NCI-H1436 treated with DMSO at 0.1 percent for 48 hours (cell line): ENCODE results near the gene DENND6B.
"Not testable (repeated sequence)": the region's sequence is repeated elsewhere in the genome, so short reads cannot be mapped to it uniquely, and the experiment has no call there.

Source experiments
- DNase-seq: peaks from one replicate; lab custom pipeline; 2025; lab: John Stamatoyannopoulos, UW

The DENND6B gene, protein sequence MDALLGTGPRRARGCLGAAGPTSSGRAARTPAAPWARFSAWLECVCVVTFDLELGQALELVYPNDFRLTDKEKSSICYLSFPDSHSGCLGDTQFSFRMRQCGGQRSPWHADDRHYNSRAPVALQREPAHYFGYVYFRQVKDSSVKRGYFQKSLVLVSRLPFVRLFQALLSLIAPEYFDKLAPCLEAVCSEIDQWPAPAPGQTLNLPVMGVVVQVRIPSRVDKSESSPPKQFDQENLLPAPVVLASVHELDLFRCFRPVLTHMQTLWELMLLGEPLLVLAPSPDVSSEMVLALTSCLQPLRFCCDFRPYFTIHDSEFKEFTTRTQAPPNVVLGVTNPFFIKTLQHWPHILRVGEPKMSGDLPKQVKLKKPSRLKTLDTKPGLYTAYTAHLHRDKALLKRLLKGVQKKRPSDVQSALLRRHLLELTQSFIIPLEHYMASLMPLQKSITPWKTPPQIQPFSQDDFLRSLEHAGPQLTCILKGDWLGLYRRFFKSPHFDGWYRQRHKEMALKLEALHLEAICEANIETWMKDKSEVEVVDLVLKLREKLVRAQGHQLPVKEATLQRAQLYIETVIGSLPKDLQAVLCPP

DNA sequence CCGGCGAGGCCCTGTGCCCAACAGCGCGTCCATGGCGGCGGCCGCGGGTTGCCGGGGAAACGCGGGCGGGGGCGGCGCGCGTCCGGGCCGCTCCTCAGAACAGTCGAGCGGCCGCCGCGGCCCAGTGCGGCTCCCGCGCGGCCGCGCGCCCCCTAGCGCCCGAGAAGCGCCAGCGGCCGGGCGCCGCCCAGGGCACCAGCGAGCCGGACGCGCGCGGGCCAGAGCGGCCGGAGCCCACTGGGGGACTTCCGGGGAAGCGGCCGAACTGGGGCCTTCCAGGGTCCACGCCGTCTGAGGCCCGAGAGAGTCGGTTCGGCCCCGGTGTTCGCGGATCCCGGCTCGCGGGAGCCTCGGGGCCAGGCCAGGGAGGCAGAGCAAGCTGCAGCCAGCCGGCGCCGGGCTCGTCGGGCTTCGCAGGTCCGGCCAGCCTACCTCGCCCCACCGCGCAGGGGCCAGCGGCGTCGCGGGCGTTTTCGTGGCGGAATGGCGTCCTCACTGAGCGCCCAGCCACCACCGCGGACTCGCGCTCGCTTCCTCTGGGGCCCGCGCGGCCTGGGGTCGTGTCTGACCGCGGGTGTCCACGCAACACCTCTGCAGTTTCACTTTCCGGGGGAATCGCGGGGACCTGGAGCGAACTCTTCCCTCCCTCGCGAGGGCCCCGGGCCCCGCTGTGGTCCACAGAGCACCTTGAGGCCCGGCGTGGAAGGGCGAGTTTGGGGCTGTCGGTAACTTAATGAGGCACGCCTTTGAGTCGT, at the start of gene DENND6B:
DENND6B (minus strand) TSS at position 57 of the 755 bp plus-strand sequence; CDS start at position 33, 24 bp downstream.
- DNase-seq, result peak; percentile 13

- no peak for DNase-seq
Observed at GRCh38 chr22:50376085-50376651, 49.4 kb upstream of the DENND6B start.

DNA sequence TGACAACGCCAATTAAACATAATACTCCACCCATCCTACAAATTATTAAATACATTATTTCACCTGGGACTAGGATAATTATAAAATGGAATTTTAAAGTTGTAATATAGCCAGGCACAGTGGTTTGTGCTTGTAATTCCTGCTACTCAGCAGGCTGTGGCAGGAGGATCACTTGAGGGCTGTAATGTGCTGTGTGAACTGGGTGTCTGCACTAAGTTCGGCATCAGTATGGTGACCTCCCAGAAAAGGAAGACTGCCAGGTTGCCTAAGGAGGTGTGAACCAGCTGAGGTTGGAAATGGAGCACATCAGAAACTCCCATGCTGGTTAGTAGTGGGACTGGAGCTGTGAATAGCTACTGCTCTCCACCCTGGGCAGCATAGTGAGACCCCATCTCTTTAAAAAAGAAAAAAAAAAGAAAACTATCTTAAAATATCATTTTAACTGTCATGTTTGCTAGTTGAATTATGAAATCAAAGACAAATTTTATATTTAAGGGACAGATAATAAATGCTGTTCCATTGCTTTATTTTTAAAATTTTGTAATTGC, 44.4 kb upstream of the DENND6B start:
- no peak for DNase-seq

DNA sequence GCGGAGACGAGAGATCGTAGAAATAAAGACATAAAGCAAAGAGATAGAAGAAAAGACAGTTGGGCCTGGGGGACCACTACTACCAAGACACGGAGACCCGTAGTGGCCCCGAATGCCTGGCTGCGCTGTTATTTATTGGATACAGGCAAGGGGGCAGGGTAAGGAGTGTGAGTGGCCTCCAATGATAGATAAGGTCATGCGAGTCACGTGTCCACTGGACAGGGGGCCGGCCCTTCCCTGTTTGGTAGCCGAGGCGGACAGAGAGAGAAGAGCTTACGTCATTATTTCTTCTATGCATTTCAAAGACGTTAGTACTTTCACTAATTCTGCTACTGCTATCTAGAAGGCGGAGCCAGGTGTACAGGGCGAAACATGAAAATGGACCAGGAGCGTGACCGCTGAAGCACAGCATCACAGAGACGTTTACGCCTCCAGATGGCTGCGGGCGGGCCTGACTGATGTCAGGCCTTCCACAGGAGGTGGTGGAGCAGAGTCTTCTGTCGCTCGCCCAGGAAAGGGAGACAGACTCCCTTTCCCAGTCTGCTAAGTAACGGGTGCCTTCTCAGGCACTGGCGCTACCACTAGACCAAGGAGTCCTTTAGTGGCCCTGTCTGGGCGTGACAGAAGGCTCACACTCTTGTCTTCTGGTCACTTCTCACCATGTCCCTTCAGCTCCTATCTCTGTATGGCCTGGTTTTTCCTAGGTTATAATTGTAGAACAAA, 41.1 kb upstream of the DENND6B start:
- DNase-seq, result no peak

GRCh38 chr22:50363803-50364194, 37.0 kb upstream of the DENND6B start:
- DNase-seq, result not testable (repeated sequence)

GRCh38 chr22:50363166-50363802, 36.5 kb upstream of the DENND6B start:
- no peak for DNase-seq

GRCh38 chr22:50361688-50362087, 34.9 kb upstream of the DENND6B start:
- no peak for DNase-seq

- DNase-seq, result no peak
Observed at GRCh38 chr22:50361222-50361621, 34.4 kb upstream of the DENND6B start.

DNA sequence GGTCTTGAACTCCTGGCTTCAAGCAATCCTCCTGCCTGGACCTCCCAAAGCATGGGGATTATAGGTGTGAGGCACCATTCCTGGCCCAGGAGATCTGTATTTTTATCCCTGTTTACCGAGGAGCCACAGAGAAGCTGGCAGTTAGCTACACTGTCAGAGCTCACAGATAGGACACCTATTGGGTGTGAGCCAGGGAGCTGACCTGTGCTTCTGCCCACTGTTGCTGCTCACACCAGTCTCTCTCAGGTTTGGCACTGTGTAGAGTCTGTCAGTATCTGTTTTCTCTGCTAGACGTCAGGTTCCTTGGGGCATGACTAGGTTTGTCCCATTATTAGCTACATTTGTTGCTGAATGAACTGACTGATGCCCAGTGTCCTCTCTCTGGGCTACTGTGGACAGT, 33.8 kb upstream of the DENND6B start:
- DNase-seq, result no peak

GRCh38 chr22:50357756-50358155, 30.9 kb upstream of the DENND6B start:
- DNase-seq, result no peak

DNA sequence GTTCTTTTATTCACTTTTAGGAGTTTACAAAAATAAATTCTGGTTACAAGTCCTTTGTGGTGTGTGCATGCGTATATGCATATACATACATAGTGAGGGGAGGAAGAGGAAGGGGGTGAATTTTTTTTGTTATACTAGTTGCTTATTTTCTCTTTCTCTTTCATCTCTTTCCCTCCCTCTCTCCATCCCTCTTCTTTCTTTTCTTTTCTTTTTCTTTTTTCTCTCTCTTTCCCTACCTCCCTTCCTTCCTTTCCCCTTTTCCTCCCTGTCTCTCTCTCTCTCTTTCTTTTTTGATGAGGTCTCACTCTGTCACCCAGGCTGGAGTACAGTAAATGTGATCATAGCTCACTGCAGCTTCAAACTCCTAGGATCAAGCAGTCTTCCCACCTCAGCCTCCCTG, 30.4 kb upstream of the DENND6B start:
- DNase-seq, result no peak

GRCh38 chr22:50356186-50356585, 29.4 kb upstream of the DENND6B start:
- DNase-seq, result no peak

DNA sequence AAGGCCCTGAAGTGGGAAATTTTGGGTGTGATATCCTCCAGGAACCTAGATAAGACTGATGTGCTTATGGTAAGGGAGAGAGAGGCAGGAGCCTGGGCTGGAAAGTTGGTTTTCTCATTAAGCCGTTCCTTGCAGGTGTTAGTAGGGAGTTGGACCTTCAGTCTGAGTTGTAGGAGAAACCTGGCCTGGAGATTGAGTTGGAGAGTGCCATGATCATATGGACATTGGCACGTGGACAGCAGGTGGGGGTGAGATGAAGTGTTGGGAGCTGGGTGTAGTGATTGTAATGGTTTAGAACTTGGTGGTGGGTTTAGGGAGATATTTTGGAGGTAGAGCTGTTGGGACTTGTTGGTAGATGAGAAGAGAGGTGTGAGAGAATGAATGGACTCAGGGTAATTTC, 21.2 kb upstream of the DENND6B start:
- DNase-seq, result no peak

DNA sequence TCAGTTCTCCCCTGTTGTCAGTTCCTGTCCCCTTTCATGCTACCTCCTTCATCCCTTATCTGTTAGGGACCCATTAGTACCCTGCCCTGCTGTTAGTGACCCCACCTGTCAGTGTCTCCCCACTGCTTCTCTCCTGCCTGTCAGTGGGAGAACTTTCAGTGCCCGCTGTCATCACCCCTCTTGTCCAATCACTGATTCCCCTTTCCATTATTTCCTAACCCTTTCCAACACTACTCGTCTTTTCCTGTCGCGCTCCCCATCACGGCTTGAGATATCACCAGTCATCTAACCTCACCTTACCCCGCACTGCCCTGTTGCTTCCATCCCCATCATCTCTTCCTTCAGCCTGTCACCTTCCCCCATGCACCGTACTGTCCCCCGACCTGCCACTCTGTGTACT, 20.3 kb upstream of the DENND6B start:
- DNase-seq, result no peak

DNA sequence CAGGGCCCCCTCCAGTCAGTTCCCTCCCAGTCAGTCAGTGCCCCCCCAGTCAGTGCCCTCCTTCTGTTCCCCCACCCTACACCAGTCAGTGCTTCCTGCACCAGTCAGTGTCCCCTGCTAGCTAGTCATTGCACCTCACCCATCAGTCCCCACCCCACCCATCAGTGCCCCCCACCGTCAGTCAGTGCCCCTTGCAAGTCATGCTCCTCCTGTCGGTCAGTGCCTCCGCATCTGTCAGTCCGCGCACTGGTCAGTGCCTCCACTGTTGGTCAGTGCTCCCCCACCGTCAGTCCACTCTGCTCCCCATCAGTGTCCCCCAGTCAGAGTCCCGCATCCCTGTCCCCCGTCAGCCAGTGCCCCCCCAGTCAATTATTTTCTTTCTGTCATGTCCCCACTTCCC, 19.7 kb upstream of the DENND6B start:
- DNase-seq, result no peak

DNA sequence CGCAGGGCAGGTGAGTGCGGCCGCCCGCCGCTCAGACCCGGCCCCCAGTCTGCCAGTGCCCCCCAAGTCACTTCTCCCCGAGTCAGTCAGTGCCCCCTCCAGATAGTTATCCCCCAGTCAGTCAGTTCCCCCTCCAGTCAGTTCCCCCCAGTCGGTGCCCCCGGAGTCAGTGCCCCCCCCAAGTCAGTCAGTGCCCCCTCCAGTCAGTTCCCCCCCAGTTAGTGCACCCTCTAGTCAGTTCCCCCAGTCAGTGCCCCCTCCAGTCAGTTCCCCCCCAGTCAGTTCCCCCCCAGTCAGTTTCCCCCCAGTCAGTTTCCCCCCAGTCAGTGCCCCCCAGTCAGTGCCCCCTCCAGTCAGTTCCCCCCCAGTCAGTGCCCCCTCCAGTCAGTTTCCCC, 16.7 kb upstream of the DENND6B start:
- DNase-seq, result no peak

DNA sequence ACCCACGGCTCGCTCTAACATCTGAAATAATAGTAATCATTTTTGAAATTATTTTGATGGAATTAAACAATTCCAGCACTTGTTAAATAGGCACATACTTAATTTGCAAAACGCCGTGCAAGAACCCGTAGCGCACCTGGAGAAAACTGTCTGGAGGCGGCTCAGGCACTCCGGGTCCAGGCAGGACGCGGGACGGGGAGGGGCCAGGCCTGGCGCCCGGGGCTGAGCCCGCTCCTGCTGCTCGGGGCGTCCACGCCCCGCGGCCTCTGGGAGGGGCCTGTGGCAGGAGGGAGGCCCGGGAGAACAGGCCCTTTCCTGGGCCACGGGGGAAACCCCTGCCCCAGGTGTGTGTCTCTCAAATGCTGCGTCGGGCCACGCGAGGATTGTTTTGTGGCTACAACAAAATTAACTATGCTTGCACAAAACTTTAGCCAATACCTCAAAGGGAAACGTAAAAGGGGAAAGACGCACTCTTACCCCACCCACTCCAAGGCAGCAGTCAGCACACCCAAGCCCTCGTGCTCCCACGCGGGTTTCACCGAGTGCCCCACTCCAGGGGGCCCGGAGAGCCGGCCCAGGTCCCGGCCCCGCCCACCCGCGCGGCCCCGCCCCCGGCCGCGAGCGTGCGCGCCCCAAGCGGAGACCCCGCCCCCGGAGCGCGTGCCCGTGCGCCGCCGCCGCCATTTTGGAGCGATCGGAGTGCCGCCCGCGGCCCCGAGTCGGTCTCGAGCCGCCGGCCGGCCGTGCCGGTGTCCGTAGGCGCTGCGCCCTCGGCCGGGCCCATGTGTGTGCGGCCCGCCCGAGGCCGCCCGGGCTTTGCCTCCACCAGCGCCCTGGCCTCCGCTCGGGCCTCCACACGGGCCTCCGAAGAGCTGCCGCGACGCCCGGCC, 16.1 kb upstream of the DENND6B start, which contains the start of gene PPP6R2:
PPP6R2 (plus strand) TSS at position 677 of the 890 bp plus-strand sequence. CDS start 50,582 bp downstream, outside the sequence.
- peak; percentile 15 for DNase-seq

GRCh38 chr22:50341977-50342650, 15.3 kb upstream of the DENND6B start:
- no peak for DNase-seq
